HTERT RPE-1 (cell line): ENCODE measurements around the gene PRKG1.

Experiments used
- in situ Hi-C: fragments of 300-500 bp; cut with MboI; formaldehyde crosslinking; loops from 4 replicates; pipeline ENCODE4 v1.14.3; 2020; ENCODE audit warnings: low sequenced_read_pairs

The PRKG1 gene

GRCh38 chr10:52261362-52261761 is 1187.1 kb downstream of the PRKG1 start:
- in situ Hi-C loops: no loop called here

DNA sequence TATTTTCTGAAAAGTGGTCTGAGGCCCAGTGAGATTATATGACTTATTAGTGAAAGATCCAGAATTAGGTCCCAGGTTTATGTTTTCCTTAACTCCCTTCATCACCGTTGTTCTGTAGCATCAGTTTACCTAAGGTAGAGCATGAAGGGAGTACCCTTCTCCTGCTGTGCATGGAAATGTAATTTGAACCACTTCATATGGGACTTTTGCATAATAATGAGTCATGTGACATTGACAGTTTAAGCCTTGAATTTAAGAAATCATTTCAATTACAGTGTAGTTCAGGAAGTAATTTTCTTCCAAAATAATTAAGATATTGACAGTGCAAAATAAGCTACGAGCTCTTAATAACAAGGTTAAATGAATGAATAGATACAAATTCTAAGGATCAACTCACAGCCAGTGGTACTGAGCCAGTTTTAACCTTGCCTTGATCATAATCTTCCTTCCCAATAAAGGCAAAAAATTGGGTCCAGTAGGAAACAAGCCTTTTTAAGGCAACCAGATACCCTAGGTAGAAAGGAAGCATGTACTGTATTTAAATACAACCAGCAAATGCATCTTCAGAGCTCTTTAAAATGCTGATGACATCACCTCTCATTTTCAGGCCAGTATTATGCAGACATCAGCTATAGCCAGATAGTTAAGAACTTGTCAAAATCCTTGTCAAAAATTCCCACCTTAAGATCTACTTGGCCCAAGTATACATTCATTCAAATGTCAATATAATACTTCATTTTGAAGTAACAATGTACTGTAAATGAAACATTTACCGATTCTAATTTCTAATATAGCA is 1191.0 kb downstream of the PRKG1 start:
- in situ Hi-C loops: no loop called here

DNA sequence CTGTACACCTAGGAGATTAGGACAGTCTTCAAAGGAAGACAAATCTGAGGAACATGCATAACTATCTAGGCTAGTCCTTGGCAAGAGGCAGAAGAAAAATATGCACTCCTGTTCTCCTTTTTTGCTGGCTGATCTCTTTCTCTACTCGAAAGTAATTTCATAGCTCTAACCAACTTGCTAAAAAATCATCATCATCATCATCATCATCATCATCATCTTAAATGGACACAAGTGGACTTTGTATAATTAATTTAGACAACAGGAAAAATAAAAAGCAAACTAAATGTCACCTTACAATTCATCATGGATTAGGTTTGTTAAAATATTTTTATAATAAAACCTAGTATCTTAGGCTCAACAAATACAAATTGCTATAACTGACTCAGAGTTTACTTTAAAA is 1192.6 kb downstream of the PRKG1 start:
- in situ Hi-C loops: no loop called here

GRCh38 chr10:52268790-52269189 is 1194.5 kb downstream of the PRKG1 start:
- in situ Hi-C loops: no loop called here

DNA sequence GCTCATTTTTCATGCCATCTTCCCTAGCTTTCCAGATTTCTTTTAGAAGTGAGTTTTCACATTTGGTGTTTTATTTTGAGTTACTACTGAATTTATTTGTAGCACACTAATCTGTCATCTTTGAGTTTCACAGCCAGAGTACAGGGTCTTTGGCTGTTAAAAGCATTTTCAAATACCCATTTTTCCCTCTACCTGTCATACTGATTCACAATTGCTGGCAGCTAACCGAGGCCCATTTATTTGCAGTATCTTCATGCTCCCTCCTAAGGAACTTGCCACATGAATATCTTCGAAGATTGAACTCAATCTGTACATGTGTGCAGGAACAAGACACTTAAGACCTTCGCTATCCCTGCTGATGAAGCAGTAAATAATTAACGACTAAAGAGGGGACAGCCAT is 1194.9 kb downstream of the PRKG1 start:
- in situ Hi-C loops: no loop called here

DNA sequence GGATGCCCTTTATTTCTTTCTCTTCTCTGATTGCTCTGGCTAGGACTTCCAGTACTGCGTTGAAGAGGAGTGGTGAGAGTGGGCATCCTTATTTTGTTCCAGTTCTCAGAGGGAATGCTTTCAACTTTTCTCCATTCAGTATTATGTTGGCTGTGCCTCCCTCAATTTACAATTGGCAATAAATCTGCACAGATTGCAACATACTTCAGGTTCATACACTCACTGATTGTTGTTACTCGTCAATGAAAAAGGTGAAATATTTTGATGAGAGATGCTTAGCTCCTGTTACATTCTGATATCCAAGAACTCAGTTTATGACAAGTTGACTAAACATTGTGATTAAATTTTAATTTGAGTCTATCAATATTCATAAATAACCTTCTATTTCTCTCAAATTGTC is 1201.9 kb downstream of the PRKG1 start:
- in situ Hi-C loops: no loop called here

DNA sequence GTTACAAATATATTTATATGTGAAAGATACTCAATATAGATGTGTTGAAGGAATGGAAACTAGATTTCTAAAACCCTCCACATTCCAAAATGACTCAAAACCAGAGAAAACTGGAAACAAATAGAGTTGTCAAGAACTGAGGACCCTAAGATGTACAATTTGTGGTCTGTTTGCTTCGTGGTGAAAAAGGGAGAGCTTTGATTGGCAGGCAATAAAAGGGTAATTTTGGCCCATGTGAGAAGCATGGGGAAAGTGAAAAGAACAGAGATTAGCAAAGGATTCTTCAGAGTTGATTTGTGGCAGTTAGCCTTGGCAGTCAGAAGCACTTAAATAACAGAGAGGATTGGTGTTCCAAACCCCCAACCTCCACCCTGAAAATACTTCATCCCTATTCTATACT is 1202.7 kb downstream of the PRKG1 start:
- in situ Hi-C loops: no loop called here

GRCh38 chr10:52279546-52279945 is 1205.3 kb downstream of the PRKG1 start:
- in situ Hi-C loops: no loop called here

DNA sequence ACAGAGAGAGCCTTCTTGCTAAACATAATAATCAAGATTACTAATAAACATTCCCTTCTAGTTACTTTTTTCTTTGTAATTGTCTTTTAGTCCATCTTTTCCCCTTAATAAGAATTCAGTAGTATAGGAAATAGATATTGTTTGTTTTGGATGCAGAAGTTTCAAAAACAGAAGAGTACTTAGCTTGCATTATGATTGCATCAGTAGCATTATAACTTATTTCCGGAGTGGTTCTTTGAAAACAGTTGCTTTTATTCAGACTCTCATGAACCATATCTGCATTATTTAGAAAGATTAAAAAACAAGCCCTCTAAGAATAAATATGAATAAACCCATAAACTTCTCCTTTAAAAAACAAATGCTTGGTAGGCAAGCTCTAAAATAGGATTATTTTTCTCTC is 1205.8 kb downstream of the PRKG1 start:
- in situ Hi-C loops: no loop called here

DNA sequence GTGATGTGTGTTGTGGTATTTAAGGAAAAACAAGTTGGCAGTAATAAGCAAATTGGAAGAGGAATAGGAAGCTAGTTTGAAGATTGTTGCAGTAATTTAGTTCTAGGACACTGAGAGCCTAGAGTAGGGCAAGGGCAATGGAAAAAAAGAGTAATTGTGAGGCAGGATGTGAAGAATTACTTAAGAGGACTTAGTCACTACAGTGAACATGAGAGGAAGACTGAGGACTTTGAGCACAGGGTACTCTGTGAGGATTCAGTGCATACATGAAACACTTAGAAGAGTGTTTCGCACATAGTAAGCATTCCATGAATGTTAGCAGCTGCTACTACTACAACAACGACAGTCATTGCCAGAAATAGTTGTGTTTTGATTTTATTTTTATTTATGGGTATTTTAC is 1208.9 kb downstream of the PRKG1 start:
- in situ Hi-C loops: no loop called here

GRCh38 chr10:52284416-52285013 is 1210.2 kb downstream of the PRKG1 start:
- in situ Hi-C loops: no loop called here

DNA sequence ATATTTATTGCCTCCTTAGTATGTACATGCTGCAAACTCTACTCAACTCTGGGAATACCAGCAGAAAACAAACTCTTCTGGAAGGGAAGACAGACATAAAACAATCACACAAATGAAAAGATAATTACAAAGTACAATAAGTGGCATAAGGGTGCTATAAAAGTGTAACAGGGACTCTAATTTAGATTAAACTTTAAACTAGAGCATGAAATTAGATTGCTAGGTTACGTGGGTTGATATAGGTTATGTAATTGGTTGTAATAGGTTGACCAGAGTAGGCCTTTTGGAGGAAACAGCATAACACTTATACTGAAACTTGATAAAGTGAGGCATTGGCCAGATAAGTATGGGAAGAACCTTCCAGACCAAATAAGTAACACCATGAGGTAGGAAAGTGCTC is 1213.6 kb downstream of the PRKG1 start:
- in situ Hi-C loops: no loop called here

- in situ Hi-C loops: no loop called here
Measured at GRCh38 chr10:52297747-52298146, 1223.5 kb downstream of the PRKG1 start.

- in situ Hi-C loops: loop anchor here (25.0 kb wide), 1 partner anchor 187 kb away; no protein-coding TSS in a partner anchor
Measured at GRCh38 chr10:52300599-52301277, 1226.5 kb downstream of the PRKG1 start.

- in situ Hi-C loops: loop anchor here (25.0 kb wide), 1 partner anchor 179 kb away; no protein-coding TSS in a partner anchor
Measured at GRCh38 chr10:52308251-52309031, 1234.2 kb downstream of the PRKG1 start.

GRCh38 chr10:52312942-52313255 is 1238.6 kb downstream of the PRKG1 start:
- in situ Hi-C loops: loop anchor here (25.0 kb wide), 1 partner anchor 174 kb away; no protein-coding TSS in a partner anchor

DNA sequence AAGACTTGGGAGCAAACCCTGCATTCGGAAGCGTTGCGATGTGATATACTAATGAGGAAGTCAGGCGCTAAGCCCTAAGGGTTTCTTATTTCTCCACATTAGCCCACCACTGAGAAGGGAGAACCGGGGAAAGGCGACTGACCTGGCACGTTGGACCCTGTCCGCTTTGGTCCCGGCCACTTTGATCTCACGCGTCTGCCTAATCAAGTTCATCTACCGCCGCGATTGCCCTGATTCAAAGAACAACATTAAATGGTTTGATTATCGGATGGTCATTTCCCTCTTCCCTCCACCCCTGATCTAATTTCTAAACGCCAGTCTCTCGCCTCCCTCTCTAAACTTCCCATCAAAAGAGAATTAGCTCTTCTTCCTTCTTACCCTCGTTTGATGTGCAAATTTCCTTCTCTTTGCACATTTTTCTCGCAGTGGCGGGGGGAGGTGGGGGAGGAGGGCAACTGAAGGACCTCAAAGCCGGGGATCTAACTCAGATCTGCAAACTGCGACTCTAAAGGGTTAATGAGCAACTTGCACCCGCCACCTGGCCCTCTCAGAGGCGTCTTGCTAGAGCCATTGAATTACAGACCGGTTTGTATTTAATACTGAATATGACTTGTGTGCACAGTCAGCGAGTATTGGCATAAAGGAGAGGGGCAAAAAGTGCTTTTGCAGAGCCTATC is 1239.1 kb downstream of the PRKG1 start:
- in situ Hi-C loops: loop anchor here (25.0 kb wide), 1 partner anchor 174 kb away; no protein-coding TSS in a partner anchor

- in situ Hi-C loops: loop anchor here (25.0 kb wide), 1 partner anchor 173 kb away; no protein-coding TSS in a partner anchor
Measured at GRCh38 chr10:52313933-52314821, 1239.9 kb downstream of the PRKG1 start, which contains the start of gene DKK1. DKK1 (plus strand) TSS chr10:52314281; CDS start chr10:52314435, 154 bp downstream.

GRCh38 chr10:52314822-52315552 is 1240.7 kb downstream of the PRKG1 start:
- in situ Hi-C loops: loop anchor here (25.0 kb wide), 1 partner anchor 172 kb away; no protein-coding TSS in a partner anchor
